NCI-H2171 (cell line): ENCODE data around the gene MIGA2.

Source experiments
- DNase-seq: peaks from one replicate; lab custom pipeline; 2025; lab: John Stamatoyannopoulos, UW

The MIGA2 gene

GRCh38 chr9:129038109-129038852, 1.9 kb downstream of the MIGA2 start:
- no peak for DNase-seq

GRCh38 chr9:129040113-129040643, 3.8 kb downstream of the MIGA2 start:
- DNase-seq: no peak

- no peak for DNase-seq
Measured at GRCh38 chr9:129042016-129042415, 5.6 kb downstream of the MIGA2 start.

GRCh38 chr9:129052592-129052991, 16.2 kb downstream of the MIGA2 start:
- peak; percentile 69 for DNase-seq

GRCh38 chr9:129053020-129053419, 16.6 kb downstream of the MIGA2 start:
- DNase-seq: no peak

- DNase-seq: no peak
Measured at GRCh38 chr9:129054163-129054851, 17.9 kb downstream of the MIGA2 start.

GRCh38 chr9:129058965-129059795, 22.8 kb downstream of the MIGA2 start:
- DNase-seq: no peak

GRCh38 chr9:129059796-129060785, 23.7 kb downstream of the MIGA2 start:
- no peak for DNase-seq

- no peak for DNase-seq
Measured at GRCh38 chr9:129060991-129061390, 24.6 kb downstream of the MIGA2 start.

GRCh38 chr9:129063061-129063460, 26.6 kb downstream of the MIGA2 start:
- no peak for DNase-seq

- DNase-seq: no peak
Measured at GRCh38 chr9:129064499-129064908, 28.1 kb downstream of the MIGA2 start.

GRCh38 chr9:129068110-129068509, 31.7 kb downstream of the MIGA2 start:
- DNase-seq: no peak

GRCh38 chr9:129068990-129069861, 32.8 kb downstream of the MIGA2 start:
- DNase-seq: no peak

GRCh38 chr9:129069862-129070641, 33.6 kb downstream of the MIGA2 start:
- DNase-seq: no peak

GRCh38 chr9:129070696-129071525, 34.5 kb downstream of the MIGA2 start:
- DNase-seq: no peak

GRCh38 chr9:129071526-129072126, 35.2 kb downstream of the MIGA2 start:
- DNase-seq: no peak

- no peak for DNase-seq
Measured at GRCh38 chr9:129072171-129072570, 35.7 kb downstream of the MIGA2 start.

GRCh38 chr9:129073404-129073803, 37.0 kb downstream of the MIGA2 start:
- no peak for DNase-seq
